ENCODE data around the gene METTL15. TPM values are rescaled to one million over a fixed set of nuclear protein-coding genes. Genes with fewer than 3 reads are reported as not detected.

METTL15 gene
- total RNA-seq, 1 donor from 2014 or later: 16.3 TPM

DNA sequence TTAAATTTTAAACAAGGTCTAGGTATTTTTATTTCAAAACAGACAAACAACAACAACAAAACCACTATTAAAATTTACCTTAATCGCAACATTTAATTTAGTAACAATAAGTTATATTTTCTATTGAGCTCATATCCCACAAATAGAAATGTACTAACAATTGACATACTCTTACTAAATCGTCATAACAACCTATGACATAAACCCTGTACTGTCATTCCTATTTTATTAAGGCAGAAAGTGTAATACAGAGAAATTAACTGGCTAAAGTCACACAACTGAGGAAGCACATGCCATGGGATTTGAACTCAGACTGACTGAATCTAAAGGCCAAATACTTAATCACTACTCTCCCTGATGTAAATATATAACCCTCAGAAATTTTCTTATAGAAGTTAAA is 3.2 kb upstream of the METTL15 start:
- TF ChIP-seq, protein P1, sequence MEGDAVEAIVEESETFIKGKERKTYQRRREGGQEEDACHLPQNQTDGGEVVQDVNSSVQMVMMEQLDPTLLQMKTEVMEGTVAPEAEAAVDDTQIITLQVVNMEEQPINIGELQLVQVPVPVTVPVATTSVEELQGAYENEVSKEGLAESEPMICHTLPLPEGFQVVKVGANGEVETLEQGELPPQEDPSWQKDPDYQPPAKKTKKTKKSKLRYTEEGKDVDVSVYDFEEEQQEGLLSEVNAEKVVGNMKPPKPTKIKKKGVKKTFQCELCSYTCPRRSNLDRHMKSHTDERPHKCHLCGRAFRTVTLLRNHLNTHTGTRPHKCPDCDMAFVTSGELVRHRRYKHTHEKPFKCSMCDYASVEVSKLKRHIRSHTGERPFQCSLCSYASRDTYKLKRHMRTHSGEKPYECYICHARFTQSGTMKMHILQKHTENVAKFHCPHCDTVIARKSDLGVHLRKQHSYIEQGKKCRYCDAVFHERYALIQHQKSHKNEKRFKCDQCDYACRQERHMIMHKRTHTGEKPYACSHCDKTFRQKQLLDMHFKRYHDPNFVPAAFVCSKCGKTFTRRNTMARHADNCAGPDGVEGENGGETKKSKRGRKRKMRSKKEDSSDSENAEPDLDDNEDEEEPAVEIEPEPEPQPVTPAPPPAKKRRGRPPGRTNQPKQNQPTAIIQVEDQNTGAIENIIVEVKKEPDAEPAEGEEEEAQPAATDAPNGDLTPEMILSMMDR (IDR thresholded peaks at IDR 0.05): no peak
- Mint-ChIP-seq H3K9me3 (ENCODE audit: unreplicated experiment) (no peaks in the 10 kb centered on the region), H3K4me1 (ENCODE audit: unreplicated experiment) (peaks cover 58% of the 10 kb centered on the region), H3K27me3 (ENCODE audit: unreplicated experiment) (no peaks in the 10 kb centered on the region), H3K36me3 (ENCODE audit: unreplicated experiment) (no peaks in the 10 kb centered on the region), H3K27ac (ENCODE audit: unreplicated experiment) (no peak overlapping the region), H3K4me3 (ENCODE audit: unreplicated experiment) (no peak overlapping the region)
- no peak for DNase-seq (ENCODE audit: extremely low spot score, unreplicated experiment)

DNA sequence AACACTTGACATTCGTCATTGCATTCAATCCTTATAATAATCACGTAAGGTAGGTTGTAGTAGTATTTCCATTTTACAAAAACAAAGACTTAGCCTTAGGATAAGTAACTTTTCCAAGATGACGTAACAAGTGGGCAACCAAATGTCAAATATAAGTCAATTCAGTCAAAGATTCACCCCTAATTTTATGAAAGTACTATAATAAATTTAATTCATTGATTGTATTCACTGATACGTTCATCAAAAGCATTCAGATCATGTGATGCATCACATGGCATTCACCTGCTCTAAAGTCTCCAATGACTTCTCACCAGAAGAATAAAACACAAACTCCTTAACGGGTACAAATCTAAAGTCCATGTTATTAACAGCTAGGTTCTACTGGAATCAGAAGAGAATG is 2.3 kb upstream of the METTL15 start:
- H3K27ac Mint-ChIP-seq (ENCODE audit: unreplicated experiment): peak overlapping the region; percentile 56
- DNase-seq (ENCODE audit: extremely low spot score, unreplicated experiment): no peak
- no peaks in the 10 kb centered on the region for H3K27me3 Mint-ChIP-seq (ENCODE audit: unreplicated experiment)
- no peaks in the 10 kb centered on the region for H3K36me3 Mint-ChIP-seq (ENCODE audit: unreplicated experiment)
- H3K4me3 Mint-ChIP-seq (ENCODE audit: unreplicated experiment): peak overlapping the region; percentile 84
- H3K9me3 Mint-ChIP-seq (ENCODE audit: unreplicated experiment): no peaks in the 10 kb centered on the region
- peaks cover 62% of the 10 kb centered on the region for H3K4me1 Mint-ChIP-seq (ENCODE audit: unreplicated experiment)
- TF ChIP-seq, protein P1 (IDR thresholded peaks at IDR 0.05): no peak

DNA sequence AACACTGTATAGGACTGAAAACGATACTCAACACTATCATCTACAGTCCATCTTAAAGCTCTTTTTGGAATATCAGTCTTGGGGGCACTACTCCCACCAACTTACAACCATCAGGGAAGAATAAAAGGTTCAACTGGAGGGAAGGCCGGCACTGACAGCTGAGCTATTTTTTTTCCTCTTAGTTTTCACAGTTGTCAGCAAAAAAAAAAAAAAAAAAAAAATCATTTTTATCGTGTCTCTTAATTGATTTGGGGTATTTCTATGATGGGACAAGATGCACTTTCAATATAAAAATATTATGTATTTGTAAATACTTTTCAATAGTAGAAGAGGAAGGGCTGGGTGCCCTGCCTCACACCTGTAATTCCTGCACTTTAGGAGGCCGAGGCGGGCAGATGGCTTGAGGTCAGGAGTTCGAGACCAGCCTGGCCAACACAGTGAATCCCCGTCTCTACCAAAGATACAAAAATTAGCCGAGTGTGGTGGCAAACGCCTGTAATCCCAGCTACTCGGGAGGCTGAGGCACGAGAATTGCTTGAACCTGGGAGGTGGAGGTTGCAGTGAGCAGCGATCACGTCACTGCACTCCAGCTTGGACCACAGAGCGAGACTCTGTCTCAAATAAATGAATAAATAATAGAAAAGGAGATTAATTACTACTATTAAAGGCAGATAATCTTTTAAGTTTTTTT is 1.7 kb upstream of the METTL15 start:
- TF ChIP-seq, protein P1 (IDR thresholded peaks at IDR 0.05): no peak
- H3K27me3 Mint-ChIP-seq (ENCODE audit: unreplicated experiment): no peaks in the 10 kb centered on the region
- H3K4me3 Mint-ChIP-seq (ENCODE audit: unreplicated experiment): peak overlapping the region; percentile 84
- no peaks in the 10 kb centered on the region for H3K9me3 Mint-ChIP-seq (ENCODE audit: unreplicated experiment)
- peak overlapping the region; percentile 56 for H3K27ac Mint-ChIP-seq (ENCODE audit: unreplicated experiment)
- peaks cover 68% of the 10 kb centered on the region for H3K4me1 Mint-ChIP-seq (ENCODE audit: unreplicated experiment)
- no peaks in the 10 kb centered on the region for H3K36me3 Mint-ChIP-seq (ENCODE audit: unreplicated experiment)
- no peak for DNase-seq (ENCODE audit: extremely low spot score, unreplicated experiment)

DNA sequence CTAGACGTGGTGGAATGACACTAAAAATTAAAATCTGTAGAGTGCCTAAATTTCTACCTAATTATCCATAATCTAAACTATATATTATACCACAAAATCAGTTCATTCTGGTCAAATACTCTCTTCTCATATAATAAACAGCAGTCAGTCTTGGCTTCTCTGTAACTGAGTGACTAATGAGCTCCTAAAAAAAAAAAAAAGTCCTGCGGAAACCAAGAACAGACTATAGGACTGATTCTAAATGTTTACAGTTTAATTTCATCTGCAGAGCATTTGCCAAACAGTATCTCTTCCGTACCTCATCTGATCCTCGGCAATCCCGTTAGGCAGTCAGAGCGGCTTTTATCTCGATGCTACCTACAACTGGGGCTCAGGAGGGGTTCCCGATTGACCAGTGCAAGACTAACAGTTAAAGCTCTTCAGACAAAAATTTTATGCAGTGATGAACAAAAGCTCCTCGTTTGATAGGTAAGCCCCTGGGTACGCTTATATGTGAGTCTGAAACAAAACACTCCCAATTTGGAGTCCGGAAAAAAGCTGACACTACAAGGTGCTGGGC is 918 bp upstream of the METTL15 start:
- Mint-ChIP-seq H3K27ac (ENCODE audit: unreplicated experiment) (peak overlapping the region; percentile 99), H3K4me3 (ENCODE audit: unreplicated experiment) (peak overlapping the region; percentile 84), H3K9me3 (ENCODE audit: unreplicated experiment) (no peaks in the 10 kb centered on the region), H3K36me3 (ENCODE audit: unreplicated experiment) (no peaks in the 10 kb centered on the region), H3K4me1 (ENCODE audit: unreplicated experiment) (peaks cover 69% of the 10 kb centered on the region), H3K27me3 (ENCODE audit: unreplicated experiment) (no peaks in the 10 kb centered on the region)
- no peak for DNase-seq (ENCODE audit: extremely low spot score, unreplicated experiment)
- TF ChIP-seq, protein P1 (IDR thresholded peaks at IDR 0.05): no peak

DNA sequence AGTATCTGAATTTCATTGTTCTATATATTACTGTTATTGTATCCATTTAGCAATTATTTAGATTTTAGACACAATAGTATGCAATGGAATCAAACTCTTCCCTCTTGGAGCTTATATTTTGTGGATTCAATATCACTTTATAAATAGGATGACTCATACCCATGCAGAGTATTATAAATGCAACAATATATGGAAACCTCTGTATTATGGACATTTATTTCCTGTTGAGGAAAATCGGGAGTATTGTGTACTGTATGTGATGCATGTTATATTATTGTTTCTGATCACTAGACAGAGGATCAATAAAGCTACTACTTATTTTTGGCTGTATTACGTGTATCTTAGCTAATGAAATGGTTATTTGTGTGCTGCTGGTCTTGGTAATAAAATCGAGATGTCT is 770 bp downstream of the METTL15 start:
- H3K4me1 Mint-ChIP-seq (ENCODE audit: unreplicated experiment): peaks cover 61% of the 10 kb centered on the region
- peaks cover 8% of the 10 kb centered on the region for H3K36me3 Mint-ChIP-seq (ENCODE audit: unreplicated experiment)
- no peaks in the 10 kb centered on the region for H3K9me3 Mint-ChIP-seq (ENCODE audit: unreplicated experiment)
- peak overlapping the region; percentile 84 for H3K4me3 Mint-ChIP-seq (ENCODE audit: unreplicated experiment)
- peak overlapping the region; percentile 99 for H3K27ac Mint-ChIP-seq (ENCODE audit: unreplicated experiment)
- TF ChIP-seq, protein P1 (IDR thresholded peaks at IDR 0.05): no peak
- DNase-seq (ENCODE audit: extremely low spot score, unreplicated experiment): no peak
- no peaks in the 10 kb centered on the region for H3K27me3 Mint-ChIP-seq (ENCODE audit: unreplicated experiment)
